ENCODE measurements around the gene SLC2A1.

The SLC2A1 gene

GRCh38 chr1:42944246-42944928, 14.3 kb downstream of the SLC2A1 start:
- TF ChIP-seq CTCF (IDR thresholded peaks at IDR 0.05; ENCODE audit: low read depth, low read length), result no peak
- no peak for DNase-seq (ENCODE audit: extremely low read depth, low read depth)

- no peak for DNase-seq (ENCODE audit: extremely low read depth, low read depth)
- TF ChIP-seq CTCF (IDR thresholded peaks at IDR 0.05; ENCODE audit: low read depth, low read length), result no peak
Observed at GRCh38 chr1:42943728-42944127, 14.9 kb downstream of the SLC2A1 start.

GRCh38 chr1:42943166-42943565, 15.5 kb downstream of the SLC2A1 start:
- DNase-seq (ENCODE audit: extremely low read depth, low read depth), result no peak
- no peak for TF ChIP-seq CTCF (IDR thresholded peaks at IDR 0.05; ENCODE audit: low read depth, low read length)

- DNase-seq (ENCODE audit: extremely low read depth, low read depth), result no peak
- no peak for TF ChIP-seq CTCF (IDR thresholded peaks at IDR 0.05; ENCODE audit: low read depth, low read length)
Observed at GRCh38 chr1:42942444-42942843, 16.2 kb downstream of the SLC2A1 start.

DNA sequence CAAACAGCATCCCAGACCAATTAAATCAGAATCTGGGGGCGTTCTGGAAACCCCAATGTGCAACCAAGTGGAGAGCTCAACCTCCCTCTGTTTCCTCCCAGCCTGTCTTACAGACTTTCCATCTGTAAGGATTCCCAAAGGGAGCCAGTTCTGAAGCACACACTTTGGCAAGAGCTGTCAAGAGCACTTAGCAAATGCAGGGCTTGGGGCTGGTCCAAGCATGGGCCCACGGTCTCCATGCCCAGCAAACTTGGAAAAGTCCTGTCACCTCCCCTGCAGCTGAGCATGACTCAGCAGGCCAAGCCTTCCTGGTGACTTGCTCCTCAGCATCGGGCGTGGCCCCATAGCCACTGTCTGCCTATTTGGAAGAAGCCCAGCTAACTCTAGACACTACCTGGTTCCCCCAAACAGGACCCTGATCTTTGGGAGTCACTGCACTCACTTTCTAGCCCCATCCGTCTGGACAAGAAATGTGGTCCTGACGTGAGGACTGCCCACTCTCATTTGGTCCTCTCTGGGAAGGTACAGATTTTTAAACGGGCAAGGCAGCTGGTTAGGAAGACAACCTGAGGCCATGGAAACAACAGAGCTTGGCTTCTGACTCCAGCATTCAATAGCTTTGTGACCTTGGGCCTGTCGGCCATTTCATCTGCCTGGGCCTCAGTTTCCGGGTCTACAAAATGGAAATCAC, 16.9 kb downstream of the SLC2A1 start:
- no peak for TF ChIP-seq CTCF (IDR thresholded peaks at IDR 0.05; ENCODE audit: low read depth, low read length)
- DNase-seq (ENCODE audit: extremely low read depth, low read depth), result peak; percentile 80

GRCh38 chr1:42940851-42941639, 17.6 kb downstream of the SLC2A1 start:
- peak; percentile 75 for DNase-seq (ENCODE audit: extremely low read depth, low read depth)
- no peak for TF ChIP-seq CTCF (IDR thresholded peaks at IDR 0.05; ENCODE audit: low read depth, low read length)
